Neural cell (in vitro differentiated cells): ENCODE data around the gene RET. TPM values are rescaled to one million over a fixed set of nuclear protein-coding genes. Genes with fewer than 3 reads are reported as not detected.

Experiments used
- H2AFZ ChIP-seq: fragments of 200-600, 300-800 bp; sonication (generic), shearing (Covaris generic); 2 replicates; pipeline ENCODE4 v1.6.0; 2014; ENCODE audit warnings: low read depth, mild to moderate bottlenecking, antibody characterized with exemption, low read length, moderate library complexity
- H3F3A ChIP-seq: fragments of 200-600 bp; shearing (Covaris generic); 2 replicates; pipeline ENCODE4 v1.6.1; 2016; ENCODE audit warnings: mild to moderate bottlenecking, moderate library complexity, mixed read lengths, antibody characterized with exemption, low read length; ENCODE audit not compliant: insufficient read depth, poor library complexity, severe bottlenecking
- H3K27ac ChIP-seq: fragments of 200-600, 300-800 bp; sonication (generic), shearing (Covaris generic); 2 replicates; pipeline ENCODE4 v1.5.1; 2014; ENCODE audit warnings: mild to moderate bottlenecking, low read length, moderate library complexity
- H3K27me3 ChIP-seq: fragments of 300-800, 200-600 bp; sonication (generic), shearing (Covaris generic); 2 replicates; pipeline ENCODE4 v1.6.0; 2014; ENCODE audit warnings: mild to moderate bottlenecking, low read depth, low read length, moderate library complexity; ENCODE audit not compliant: insufficient read depth
- H3K36me3 ChIP-seq: fragments of 300-800, 200-600 bp; sonication (generic), shearing (Covaris generic); 2 replicates; pipeline ENCODE4 v1.5.1; 2014; ENCODE audit warnings: mild to moderate bottlenecking, antibody characterized with exemption, low read length, moderate library complexity; ENCODE audit not compliant: insufficient read depth
- H3K4me2 ChIP-seq: fragments of 300-800, 200-600 bp; sonication (generic), shearing (Covaris generic); 2 replicates; pipeline ENCODE4 v1.6.0; 2014; ENCODE audit warnings: mild to moderate bottlenecking, low read length
- H3K4me3 ChIP-seq: fragments of 300-800, 200-600 bp; sonication (generic), shearing (Covaris generic); 2 replicates; pipeline ENCODE4 v1.5.1; 2014; ENCODE audit warnings: mild to moderate bottlenecking, low read length, moderate library complexity
- H3K79me2 ChIP-seq: fragments of 200-600 bp; shearing (Covaris generic); replicated peaks from 2 replicates; pipeline ENCODE4 v1.6.0; 2014; ENCODE audit warnings: mild to moderate bottlenecking, low read length, moderate library complexity; ENCODE audit not compliant: insufficient read depth
- H3K9ac ChIP-seq: fragments of 300-800, 200-600 bp; sonication (generic), shearing (Covaris generic); 2 replicates; pipeline ENCODE4 v1.6.1; 2016; ENCODE audit warnings: mild to moderate bottlenecking, low read length, mixed read lengths
- H3K9me2 ChIP-seq: fragments of 200-600 bp; shearing (Covaris generic); 2 replicates; pipeline ENCODE4 v1.6.1; 2016; ENCODE audit warnings: mild to moderate bottlenecking, low read length, mixed read lengths; ENCODE audit not compliant: insufficient read depth
- H3K9me3 ChIP-seq: fragments of 200-600, 300-800 bp; sonication (generic), shearing (Covaris generic); 2 replicates; pipeline ENCODE4 v1.6.1; 2016; ENCODE audit warnings: mild to moderate bottlenecking, mixed run types, low read length, moderate library complexity, mixed read lengths
- H4K20me1 ChIP-seq: fragments of 200-600 bp; shearing (Covaris generic); 2 replicates; pipeline ENCODE4 v1.6.1; 2016; ENCODE audit warnings: mild to moderate bottlenecking, mixed run types; ENCODE audit not compliant: insufficient read depth
- CTCF ChIP-seq: fragments of 450-650 bp; IDR thresholded peaks from 2 replicates; pipeline ENCODE4 v1.5.1; 2014; ENCODE audit warnings: antibody characterized with exemption, mild to moderate bottlenecking, moderate library complexity; ENCODE audit not compliant: poor library complexity, severe bottlenecking
- EP300 ChIP-seq: fragments of 450-650 bp; conservative IDR thresholded peaks from 2 replicates; pipeline ENCODE4 v1.6.1; 2014; ENCODE audit warnings: antibody characterized with exemption, mild to moderate bottlenecking, moderate library complexity; ENCODE audit not compliant: poor library complexity, severe bottlenecking
- EZH2 ChIP-seq: fragments of 200-600, 300-800 bp; shearing (Covaris generic), sonication (generic); IDR thresholded peaks from 2 replicates; pipeline ENCODE4 v1.6.1; 2014; ENCODE audit warnings: antibody characterized with exemption, low read length, borderline replicate concordance, mild to moderate bottlenecking; ENCODE audit not compliant: insufficient read depth, poor library complexity, severe bottlenecking
- MXI1 ChIP-seq: fragments of 450-650 bp; conservative IDR thresholded peaks from 2 replicates; pipeline ENCODE4 v1.6.1; 2014; ENCODE audit warnings: antibody characterized with exemption, mild to moderate bottlenecking; ENCODE audit not compliant: poor library complexity, severe bottlenecking
- POLR2AphosphoS5 ChIP-seq: IDR thresholded peaks from 2 replicates; pipeline ENCODE4 v1.6.1; 2012
- RAD21 ChIP-seq: fragments of 450-650 bp; conservative IDR thresholded peaks from 2 replicates; pipeline ENCODE4 v1.6.1; 2014; ENCODE audit warnings: antibody characterized with exemption, mild to moderate bottlenecking, moderate library complexity
- REST ChIP-seq: IDR thresholded peaks from 2 replicates; pipeline ENCODE4 v1.6.1; 2012; ENCODE audit warnings: borderline replicate concordance
- SMC3 ChIP-seq: fragments of 450-650 bp; conservative IDR thresholded peaks from 2 replicates; pipeline ENCODE4 v1.6.1; 2014; ENCODE audit warnings: antibody characterized with exemption, mild to moderate bottlenecking, moderate library complexity; ENCODE audit not compliant: poor library complexity
- TAF1 ChIP-seq: IDR thresholded peaks from 2 replicates; pipeline ENCODE4 v1.6.1; 2012; ENCODE audit warnings: low read depth
- polyA plus RNA-seq: library from polyadenylated mRNA; depleted of rRNA; stranded (reverse); fragments of >200 nt; gene quantifications from 2 replicates; pipeline ENCODE4 v1.2.3, GENCODE V29; 2014

RET gene
- polyA plus RNA-seq, 1 donor from 2014 or later = 1.7 TPM

GRCh38 chr10:43108951-43109350, 32.1 kb downstream of the RET start:
- no peak overlapping the region for H2AFZ ChIP-seq
- no peak for TF ChIP-seq EP300
- no peaks in the 10 kb centered on the region for H3K9me3 ChIP-seq
- no peaks in the 10 kb centered on the region for H3K9me2 ChIP-seq
- H3K36me3 ChIP-seq = no peaks in the 10 kb centered on the region
- H3K4me3 ChIP-seq = no peak overlapping the region
- no peak overlapping the region for H3K27ac ChIP-seq
- H3K4me2 ChIP-seq = no peak overlapping the region
- H3K9ac ChIP-seq = no peak overlapping the region
- peaks cover 13% of the 10 kb centered on the region for H3K27me3 ChIP-seq
- H4K20me1 ChIP-seq = no peaks in the 10 kb centered on the region
- H3F3A ChIP-seq = no peaks in the 10 kb centered on the region
- no peaks in the 10 kb centered on the region for H3K79me2 ChIP-seq

- TF ChIP-seq CTCF (no peak), RAD21 (no peak), REST (no peak), EZH2 (no peak), TAF1 (no peak), POLR2AphosphoS5 (no peak), EP300 (no peak), MXI1 (no peak), SMC3 (no peak)
Observed at GRCh38 chr10:43109671-43110249, 32.9 kb downstream of the RET start.

More at GRCh38 chr10:43109671-43110249, 32.9 kb downstream of the RET start:
- H2AFZ ChIP-seq = no peak overlapping the region
- H3K36me3 ChIP-seq = no peaks in the 10 kb centered on the region
- H3F3A ChIP-seq = no peaks in the 10 kb centered on the region
- H3K27ac ChIP-seq = no peak overlapping the region
- no peak overlapping the region for H3K4me3 ChIP-seq
- H3K9me2 ChIP-seq = no peaks in the 10 kb centered on the region
- H3K9ac ChIP-seq = no peak overlapping the region
- H3K4me2 ChIP-seq = no peak overlapping the region
- H4K20me1 ChIP-seq = no peaks in the 10 kb centered on the region
- no peaks in the 10 kb centered on the region for H3K79me2 ChIP-seq
- H3K9me3 ChIP-seq = no peaks in the 10 kb centered on the region
- H3K27me3 ChIP-seq = peaks cover 6% of the 10 kb centered on the region
